ENCODE data around the gene CHRNA1.

Gene CHRNA1

DNA sequence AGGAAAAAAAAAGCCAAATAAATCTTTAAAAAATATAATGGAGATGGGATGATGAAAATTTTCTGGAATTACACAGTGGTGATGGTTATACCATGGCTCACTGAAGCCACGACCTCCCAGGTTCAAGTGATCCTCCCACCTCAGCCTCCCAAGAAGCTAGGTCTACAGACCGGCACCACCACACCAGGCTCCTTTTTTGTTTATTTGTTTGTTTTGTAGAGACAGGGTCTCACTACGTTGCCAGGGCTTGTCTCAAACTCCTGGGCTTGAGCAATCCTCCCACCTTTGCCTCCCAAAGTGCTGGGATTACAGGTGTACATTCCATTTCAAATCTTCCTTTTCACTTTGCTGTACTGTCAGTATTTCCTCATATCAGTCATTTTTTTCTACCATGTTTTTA, 61.7 kb downstream of the CHRNA1 start:
- no peak overlapping the region for H4K12ac ChIP-seq (ENCODE audit: low read depth, low read length)
- H3K79me2 ChIP-seq (ENCODE audit: control insufficient read depth, insufficient read depth, low read length, poor library complexity): no peaks in the 10 kb centered on the region
- no peaks in the 10 kb centered on the region for H3K27me3 ChIP-seq (ENCODE audit: insufficient read depth, low read length)
- no peaks in the 10 kb centered on the region for H3K79me1 ChIP-seq (ENCODE audit: low read length)
- no peaks in the 10 kb centered on the region for H3K9me3 ChIP-seq (ENCODE audit: insufficient read depth, low read depth, low read length)
- no peak overlapping the region for H2BK5ac ChIP-seq (ENCODE audit: low read depth, low read length, poor library complexity)
- H2BK120ac ChIP-seq (ENCODE audit: insufficient read depth, low read length, poor library complexity): no peak overlapping the region
- no peaks in the 10 kb centered on the region for H3K36me3 ChIP-seq (ENCODE audit: control insufficient read depth in 1 of 2, insufficient read depth in 2 of 2, low read length in 2 of 2)
- H3K14ac ChIP-seq (ENCODE audit: low read length): no peak overlapping the region
- no peaks in the 10 kb centered on the region for H3K4me1 ChIP-seq (ENCODE audit: control insufficient read depth in 1 of 2, insufficient read depth in 2 of 2, low read length in 2 of 2)
- no peak overlapping the region for H3K4ac ChIP-seq (ENCODE audit: low read depth, low read length)
- H3K18ac ChIP-seq (ENCODE audit: low read length): no peak overlapping the region
- H2AFZ ChIP-seq (ENCODE audit: insufficient read depth, low read length, poor library complexity): no peak overlapping the region
- H2AK5ac ChIP-seq (ENCODE audit: low read length): no peak overlapping the region
- peak; percentile 90 to 94 for DNase-seq
- no peak overlapping the region for H3K27ac ChIP-seq (ENCODE audit: low read depth, low read length)
- H2BK12ac ChIP-seq (ENCODE audit: low read length): no peak overlapping the region
- no peak overlapping the region for H3K4me3 ChIP-seq (ENCODE audit: low read depth, low read length)
- no CpG with 5 or more reads among the region's 3 CpGs for WGBS (ENCODE audit: extremely low coverage, insufficient coverage, insufficient read length)
- H3K23ac ChIP-seq (ENCODE audit: low read length): no peak overlapping the region
- no peak overlapping the region for H4K8ac ChIP-seq (ENCODE audit: low read depth, low read length)
- H3K4me2 ChIP-seq (ENCODE audit: low read length): no peak overlapping the region
- H4K91ac ChIP-seq (ENCODE audit: low read depth, low read length): no peak overlapping the region
- H3K9ac ChIP-seq (ENCODE audit: low read length): no peak overlapping the region

GRCh38 chr2:174699993-174700766, 64.1 kb downstream of the CHRNA1 start:
- no peak overlapping the region for H4K8ac ChIP-seq (ENCODE audit: low read depth, low read length)
- no peak overlapping the region for H4K12ac ChIP-seq (ENCODE audit: low read depth, low read length)
- peaks cover 0 to 5% of the 10 kb centered on the region in 2 experiments for H3K4me1 ChIP-seq (ENCODE audit: control insufficient read depth in 1 of 2, insufficient read depth in 2 of 2, low read length in 2 of 2)
- H4K91ac ChIP-seq (ENCODE audit: low read depth, low read length): no peak overlapping the region
- no peak overlapping the region for H2AK5ac ChIP-seq (ENCODE audit: low read length)
- H3K14ac ChIP-seq (ENCODE audit: low read length): no peak overlapping the region
- H3K23ac ChIP-seq (ENCODE audit: low read length): no peak overlapping the region
- H2BK12ac ChIP-seq (ENCODE audit: low read length): no peak overlapping the region
- no peak overlapping the region for H3K27ac ChIP-seq (ENCODE audit: low read depth, low read length)
- H3K4me3 ChIP-seq (ENCODE audit: low read depth, low read length): no peak overlapping the region
- DNase-seq: peak in 1 of 2 donors; percentile 81
- no peak overlapping the region for H3K9ac ChIP-seq (ENCODE audit: low read length)
- H3K4ac ChIP-seq (ENCODE audit: low read depth, low read length): no peak overlapping the region
- H3K36me3 ChIP-seq (ENCODE audit: control insufficient read depth in 1 of 2, insufficient read depth in 2 of 2, low read length in 2 of 2): no peaks in the 10 kb centered on the region
- H2BK120ac ChIP-seq (ENCODE audit: insufficient read depth, low read length, poor library complexity): no peak overlapping the region
- H2AFZ ChIP-seq (ENCODE audit: insufficient read depth, low read length, poor library complexity): no peak overlapping the region
- H3K4me2 ChIP-seq (ENCODE audit: low read length): no peak overlapping the region
- H2BK5ac ChIP-seq (ENCODE audit: low read depth, low read length, poor library complexity): no peak overlapping the region
- H3K9me3 ChIP-seq (ENCODE audit: insufficient read depth, low read depth, low read length): no peaks in the 10 kb centered on the region
- no peaks in the 10 kb centered on the region for H3K79me1 ChIP-seq (ENCODE audit: low read length)
- H3K18ac ChIP-seq (ENCODE audit: low read length): no peak overlapping the region
- H3K27me3 ChIP-seq (ENCODE audit: insufficient read depth, low read length): no peaks in the 10 kb centered on the region
- H3K79me2 ChIP-seq (ENCODE audit: control insufficient read depth, insufficient read depth, low read length, poor library complexity): no peaks in the 10 kb centered on the region
- WGBS (ENCODE audit: extremely low coverage, insufficient coverage, insufficient read length): no CpG with 5 or more reads among the region's 4 CpGs
